ENCODE results near the gene TMEM150C.

- TF ChIP-seq CTCF (IDR thresholded peaks at IDR 0.05; ENCODE audit: low read depth, low read length) = no peak
- TF ChIP-seq POLR2A (IDR thresholded peaks at IDR 0.05; ENCODE audit: extremely low read depth, insufficient read length) = no peak
Measured at GRCh38 chr4:82433791-82434190, 128.0 kb downstream of the TMEM150C start.

Measured in NB4 (cell line).